Measurements from ENCODE around the gene LARGE1.

LARGE1 gene

DNA sequence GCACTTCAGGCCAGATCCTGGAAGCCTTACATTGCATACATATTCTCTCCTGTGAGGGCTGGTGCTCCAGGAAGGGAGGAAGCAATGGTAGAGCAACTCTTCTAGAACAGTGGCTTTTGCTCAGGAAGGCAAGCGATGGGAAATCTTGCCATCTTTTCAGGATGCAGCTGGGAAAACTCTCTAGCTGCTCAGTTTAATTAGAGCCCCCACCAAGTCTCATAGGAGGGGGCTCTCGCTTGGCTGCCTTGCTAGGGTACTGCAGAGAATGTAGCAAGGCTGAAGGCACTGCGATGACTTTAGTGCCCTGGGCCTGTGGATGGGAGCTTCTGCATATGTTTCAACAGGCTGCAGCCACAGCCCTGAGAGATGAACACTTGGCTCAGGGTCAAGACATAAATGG lies 504.9 kb downstream of the LARGE1 start:
- no peak for DNase-seq (ENCODE audit: insufficient read length, low spot score)
- FAIRE-seq: no peak
- TF ChIP-seq, protein P1, sequence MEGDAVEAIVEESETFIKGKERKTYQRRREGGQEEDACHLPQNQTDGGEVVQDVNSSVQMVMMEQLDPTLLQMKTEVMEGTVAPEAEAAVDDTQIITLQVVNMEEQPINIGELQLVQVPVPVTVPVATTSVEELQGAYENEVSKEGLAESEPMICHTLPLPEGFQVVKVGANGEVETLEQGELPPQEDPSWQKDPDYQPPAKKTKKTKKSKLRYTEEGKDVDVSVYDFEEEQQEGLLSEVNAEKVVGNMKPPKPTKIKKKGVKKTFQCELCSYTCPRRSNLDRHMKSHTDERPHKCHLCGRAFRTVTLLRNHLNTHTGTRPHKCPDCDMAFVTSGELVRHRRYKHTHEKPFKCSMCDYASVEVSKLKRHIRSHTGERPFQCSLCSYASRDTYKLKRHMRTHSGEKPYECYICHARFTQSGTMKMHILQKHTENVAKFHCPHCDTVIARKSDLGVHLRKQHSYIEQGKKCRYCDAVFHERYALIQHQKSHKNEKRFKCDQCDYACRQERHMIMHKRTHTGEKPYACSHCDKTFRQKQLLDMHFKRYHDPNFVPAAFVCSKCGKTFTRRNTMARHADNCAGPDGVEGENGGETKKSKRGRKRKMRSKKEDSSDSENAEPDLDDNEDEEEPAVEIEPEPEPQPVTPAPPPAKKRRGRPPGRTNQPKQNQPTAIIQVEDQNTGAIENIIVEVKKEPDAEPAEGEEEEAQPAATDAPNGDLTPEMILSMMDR (IDR thresholded peaks at IDR 0.05; ENCODE audit: insufficient read depth, missing control alignments): no peak

DNA sequence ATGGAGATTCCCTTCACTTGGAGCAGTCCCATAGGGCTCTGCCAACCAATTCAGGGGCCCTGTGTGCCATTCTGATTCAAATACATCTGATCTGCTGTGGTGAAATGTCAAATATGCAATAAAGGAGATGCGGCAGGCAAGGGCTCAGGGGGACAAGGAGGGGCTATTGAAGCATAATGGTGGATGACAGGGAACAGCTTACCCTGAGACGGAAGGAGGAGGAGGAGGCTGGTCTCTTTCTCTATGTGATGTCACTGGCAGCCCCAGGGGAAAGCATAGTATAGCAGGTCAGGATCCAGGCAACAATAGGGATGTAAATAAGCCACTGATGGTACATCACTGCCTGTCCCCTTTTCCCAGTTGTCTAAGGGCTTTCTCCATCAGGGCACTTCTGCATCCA lies 511.2 kb downstream of the LARGE1 start:
- DNase-seq (ENCODE audit: insufficient read length, low spot score): no peak
- TF ChIP-seq, protein P1 (IDR thresholded peaks at IDR 0.05; ENCODE audit: insufficient read depth, missing control alignments): no peak
- FAIRE-seq: no peak

DNA sequence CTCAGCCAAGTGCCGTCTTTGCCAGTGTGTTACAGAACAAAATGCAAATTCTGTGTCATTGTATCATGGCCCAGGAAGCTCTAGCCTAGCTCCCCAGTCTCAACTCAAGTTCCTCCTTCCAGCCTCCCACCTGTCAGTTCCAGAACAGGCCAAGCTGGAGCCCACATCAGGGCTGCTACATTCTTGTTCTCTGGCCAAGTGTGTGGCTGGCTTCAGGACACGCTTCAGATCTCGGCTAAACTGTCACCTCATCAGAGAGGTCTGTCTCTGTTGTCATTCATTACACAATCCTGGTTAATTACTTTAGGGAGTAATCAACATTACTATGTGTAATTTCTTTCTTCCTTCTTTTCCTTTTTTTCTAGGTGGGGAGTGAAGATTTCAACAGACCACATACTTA lies 515.1 kb downstream of the LARGE1 start:
- FAIRE-seq (no peak), DNase-seq (ENCODE audit: insufficient read length, low spot score) (no peak)
- TF ChIP-seq, protein P1 (IDR thresholded peaks at IDR 0.05; ENCODE audit: insufficient read depth, missing control alignments): no peak

DNA sequence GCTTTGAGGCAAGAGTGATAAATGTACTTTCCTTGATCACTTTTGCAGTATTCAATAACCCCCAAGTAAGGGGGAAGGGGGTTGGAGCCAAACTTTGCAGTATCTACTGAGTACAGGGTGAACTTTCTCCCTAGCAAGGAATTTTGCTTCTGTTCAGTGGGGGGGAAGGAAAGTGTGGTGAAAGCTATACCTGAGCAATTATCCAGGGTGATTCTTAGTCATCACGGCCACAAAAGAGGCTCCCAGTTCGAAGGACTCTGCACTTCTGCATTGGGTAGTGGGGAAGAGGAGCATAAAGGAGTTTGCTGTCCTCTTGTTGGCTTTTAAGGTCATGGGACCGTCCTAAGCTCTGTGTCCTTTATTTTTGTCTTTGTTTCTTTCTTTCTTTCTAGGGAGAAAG lies 515.6 kb downstream of the LARGE1 start:
- TF ChIP-seq, protein P1 (IDR thresholded peaks at IDR 0.05; ENCODE audit: insufficient read depth, missing control alignments): no peak
- DNase-seq (ENCODE audit: insufficient read length, low spot score): no peak
- FAIRE-seq: no peak

DNA sequence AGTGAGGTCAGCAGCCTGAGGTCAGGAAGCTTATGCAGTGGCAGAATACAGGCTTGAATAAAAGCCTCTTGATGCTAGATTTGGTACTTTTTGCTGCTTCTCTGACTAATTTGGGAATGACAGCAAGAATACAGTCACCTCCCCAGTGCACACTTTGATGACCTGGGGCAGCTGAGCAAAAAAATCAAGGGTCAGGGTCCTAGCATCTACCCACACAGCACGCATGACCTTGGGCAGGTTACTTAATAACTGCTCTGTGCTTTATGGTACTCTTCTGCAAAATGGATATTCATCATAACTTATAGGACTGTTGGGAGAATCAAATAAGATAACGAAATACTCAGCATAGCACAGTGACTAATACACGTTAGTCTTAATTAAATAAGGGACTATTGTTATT lies 518.0 kb downstream of the LARGE1 start:
- FAIRE-seq: no peak
- no peak for DNase-seq (ENCODE audit: insufficient read length, low spot score)
- TF ChIP-seq, protein P1 (IDR thresholded peaks at IDR 0.05; ENCODE audit: insufficient read depth, missing control alignments): no peak

DNA sequence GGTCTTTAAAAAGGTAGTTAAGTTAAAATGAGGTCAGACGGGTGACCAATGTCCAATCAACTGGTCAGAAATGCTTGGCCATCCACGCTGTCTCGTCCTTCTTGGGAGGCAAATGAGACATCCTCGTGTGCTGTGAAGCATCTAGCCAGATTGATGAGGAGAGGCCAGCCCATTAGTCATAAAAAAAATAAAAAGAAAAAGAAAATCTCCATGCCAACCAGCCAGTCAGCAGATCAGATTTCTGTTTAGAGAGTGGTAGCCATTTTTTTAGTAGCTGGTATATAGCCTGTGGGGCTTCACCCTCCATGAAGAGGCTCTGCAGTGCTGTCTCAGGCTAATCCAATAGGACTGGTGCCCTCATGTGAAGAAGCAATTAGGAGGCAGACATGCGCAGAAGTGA lies 519.0 kb downstream of the LARGE1 start:
- FAIRE-seq (no peak), DNase-seq (ENCODE audit: insufficient read length, low spot score) (no peak)
- TF ChIP-seq, protein P1 (IDR thresholded peaks at IDR 0.05; ENCODE audit: insufficient read depth, missing control alignments): no peak

DNA sequence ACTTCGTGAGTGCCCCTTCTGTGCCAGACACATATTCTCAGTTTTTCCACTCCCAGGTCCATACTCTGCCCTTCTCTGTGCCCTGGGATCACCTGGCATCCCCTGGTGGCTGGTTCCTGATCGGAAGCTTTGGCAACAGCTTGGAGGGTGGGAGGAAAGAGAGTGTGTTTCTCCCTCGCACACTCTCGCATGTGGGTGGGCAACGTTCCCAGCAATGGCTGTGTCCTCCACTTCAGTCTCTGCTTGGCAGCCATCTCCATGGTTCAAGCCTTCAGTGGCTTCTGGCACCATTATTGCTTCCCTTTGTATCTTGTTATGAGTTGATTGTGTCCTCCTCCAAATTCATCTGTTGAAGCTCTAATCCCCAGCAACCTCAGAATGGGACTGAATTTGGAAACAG lies 519.4 kb downstream of the LARGE1 start:
- no peak for DNase-seq (ENCODE audit: insufficient read length, low spot score)
- FAIRE-seq: no peak
- TF ChIP-seq, protein P1 (IDR thresholded peaks at IDR 0.05; ENCODE audit: insufficient read depth, missing control alignments): no peak
